Vagina (tissue), 2 donors: ENCODE measurements around the gene MAPK13.

ENCODE experiments used
- CTCF ChIP-seq, 3 experiments: fragments of 450-650 bp in 2 of 3; fragments of 200-600 bp in 1 of 3; sonication (generic) in 1 of 3; IDR thresholded peaks; one replicate each; pipeline ENCODE4 v1.5.1; 2017 to 2019; ENCODE audit warnings: antibody characterized with exemption in 3 of 3, mild to moderate bottlenecking in 2 of 3, moderate library complexity in 2 of 3
- POLR2A ChIP-seq, 2 donors: fragments of 450-650 bp; IDR thresholded peaks; one replicate each; pipeline ENCODE4 v1.6.1; 2017; ENCODE audit warnings: antibody characterized with exemption in 2 of 2, mild to moderate bottlenecking in 2 of 2, moderate library complexity in 2 of 2

- TF ChIP-seq CTCF (IDR thresholded peaks at IDR 0.05) (no peak), POLR2A (IDR thresholded peaks at IDR 0.05) (no peak)
Measured at GRCh38 chr6:36113703-36114102, 16.6 kb upstream of the MAPK13 start.
